H1 (cell line): ENCODE measurements around the gene SYTL2. TPM values are rescaled to one million over a fixed set of nuclear protein-coding genes. Genes with fewer than 3 reads are reported as not detected.

Source experiments
- CTCF ChIA-PET: fragments of 300-600 bp; sonication (Branson Sonifier 250); formaldehyde crosslinking; loops from one replicate; lab custom pipeline; 2021; ENCODE audit not compliant: partially characterized antibody; lab: Charles Lee
- POLR2A ChIA-PET: fragments of 300-600 bp; sonication (Branson Sonifier 250); formaldehyde crosslinking; loops from one replicate; lab custom pipeline; 2021; ENCODE audit warnings: inconsistent platforms; ENCODE audit not compliant: partially characterized antibody; lab: Charles Lee
- DNase-seq, 2 experiments: peaks; one replicate each; pipeline versions ENCODE4 v3.0.0 to v3.0.0-alpha.2; 2010 to 2022; ENCODE audit warnings: low spot score in 2 of 2, low read depth in 1 of 2, mixed read lengths in 1 of 2
- FAIRE-seq: peaks from 2 replicates; lab custom pipeline; 2011; peaks lifted over from hg19 to GRCh38; lab: Jason Lieb, UNC
- H2AFZ ChIP-seq: 2 replicates; pipeline ENCODE4 v1.8.1; 2012; ENCODE audit warnings: low read length, inconsistent platforms
- H2AK5ac ChIP-seq: 2 replicates; pipeline ENCODE4 v1.6.1; 2013; ENCODE audit warnings: low read depth, low read length
- H2BK120ac ChIP-seq: replicated peaks from 2 replicates; pipeline ENCODE3; 2013; ENCODE audit warnings: low read depth, low read length, inconsistent platforms
- H2BK12ac ChIP-seq: 2 replicates; pipeline ENCODE4 v1.6.1; 2013; ENCODE audit warnings: low read depth, low read length
- H2BK15ac ChIP-seq: 2 replicates; pipeline ENCODE4 v1.6.1; 2013; ENCODE audit warnings: low read length
- H2BK20ac ChIP-seq: 2 replicates; pipeline ENCODE4 v1.6.1; 2013; ENCODE audit warnings: low read length
- H2BK5ac ChIP-seq: 2 replicates; pipeline ENCODE4 v1.6.1; 2013; ENCODE audit warnings: low read depth, low read length
- H3K14ac ChIP-seq: 2 replicates; pipeline ENCODE4 v1.6.1; 2013; ENCODE audit warnings: inconsistent platforms; ENCODE audit not compliant: insufficient read length
- H3K18ac ChIP-seq: 2 replicates; pipeline ENCODE4 v1.6.1; 2013; ENCODE audit warnings: low read length; ENCODE audit errors: extremely low read depth
- H3K23ac ChIP-seq: 2 replicates; pipeline ENCODE4 v1.6.1; 2013; ENCODE audit warnings: inconsistent platforms; ENCODE audit not compliant: insufficient read length
- H3K23me2 ChIP-seq: 2 replicates; pipeline ENCODE4 v1.6.1; 2013; ENCODE audit warnings: low read depth, low read length
- H3K27ac ChIP-seq: 2 replicates; pipeline ENCODE4 v1.6.1; 2011; ENCODE audit warnings: low read depth, low read length, inconsistent platforms
- H3K27me3 ChIP-seq, 4 experiments: replicated peaks in 1 of 4; 1 replicate in 1 of 4; 2 replicates in 3 of 4; pipeline versions ENCODE4 v1.6.1 to v1.8.1; 2011 to 2013; ENCODE audit warnings: low read length in 3 of 4, mild to moderate bottlenecking in 3 of 4, inconsistent platforms in 2 of 4, mixed read lengths in 2 of 4, moderate library complexity in 1 of 4; ENCODE audit not compliant: control insufficient read depth in 3 of 4, insufficient read depth in 3 of 4; ENCODE audit errors: extremely low read depth in 1 of 4
- H3K36me3 ChIP-seq, 4 experiments: 2 replicates each; pipeline versions ENCODE4 v1.6.1 to v1.8.1; 2011 to 2013; ENCODE audit warnings: mild to moderate bottlenecking in 4 of 4, low read length in 3 of 4, moderate library complexity in 2 of 4, control low read depth in 1 of 4, inconsistent platforms in 1 of 4; ENCODE audit not compliant: insufficient read depth in 4 of 4, control insufficient read depth in 2 of 4
- H3K4ac ChIP-seq: replicated peaks from 2 replicates; pipeline ENCODE3; 2013; ENCODE audit warnings: low read length, low read depth, mixed read lengths, inconsistent platforms; ENCODE audit not compliant: insufficient read length
- H3K4me1 ChIP-seq, 4 experiments: replicated peaks in 1 of 4; 1 replicate in 1 of 4; 2 replicates in 3 of 4; pipeline versions ENCODE4 v1.6.1 to v1.8.1; 2011 to 2013; ENCODE audit warnings: low read length in 3 of 4, inconsistent platforms in 2 of 4, mixed read lengths in 1 of 4; ENCODE audit not compliant: insufficient read depth in 4 of 4, control insufficient read depth in 3 of 4
- H3K4me2 ChIP-seq, 2 experiments: 2 replicates each; pipeline versions ENCODE4 v1.6.1 to v1.8.1; 2011 to 2013; ENCODE audit warnings: low read depth in 2 of 2, low read length in 2 of 2, control low read depth in 1 of 2, inconsistent platforms in 1 of 2, mild to moderate bottlenecking in 1 of 2; ENCODE audit not compliant: insufficient read depth in 1 of 2
- H3K4me3 ChIP-seq, 4 experiments: fragments of 200-600, 300-600 bp in 1 of 4; sonication (generic), shearing (Covaris generic), sonication (Bioruptor Twin) in 1 of 4; 2 replicates each; pipeline versions ENCODE4 v1.5.1 to v1.8.1; 2011 to 2016; ENCODE audit warnings: low read length in 4 of 4, low read depth in 3 of 4, control low read depth in 2 of 4, inconsistent platforms in 2 of 4, mild to moderate bottlenecking in 2 of 4, mixed read lengths in 1 of 4, moderate library complexity in 1 of 4; ENCODE audit not compliant: insufficient read depth in 2 of 4; ENCODE audit errors: extremely low read depth in 1 of 4
- H3K56ac ChIP-seq: replicated peaks from 2 replicates; pipeline ENCODE3; 2013; ENCODE audit warnings: low read depth, mild to moderate bottlenecking, mixed read lengths, low read length, inconsistent platforms; ENCODE audit not compliant: insufficient read length
- H3K79me1 ChIP-seq: 2 replicates; pipeline ENCODE4 v1.6.1; 2013; ENCODE audit warnings: low read depth, low read length, control low read depth
- H3K79me2 ChIP-seq, 2 experiments: 2 replicates each; pipeline versions ENCODE4 v1.6.1 to v1.8.1; 2012 to 2013; ENCODE audit warnings: low read length in 2 of 2, mild to moderate bottlenecking in 2 of 2, inconsistent platforms in 1 of 2; ENCODE audit not compliant: insufficient read depth in 2 of 2, control insufficient read depth in 1 of 2
- H3K9ac ChIP-seq, 4 experiments: replicated peaks in 1 of 4; 1 replicate in 1 of 4; 2 replicates in 3 of 4; pipeline versions ENCODE4 v1.6.1 to v1.8.1; 2011 to 2013; ENCODE audit warnings: low read depth in 3 of 4, low read length in 3 of 4, control low read depth in 2 of 4, mild to moderate bottlenecking in 2 of 4, moderate library complexity in 2 of 4, inconsistent platforms in 1 of 4; ENCODE audit errors: extremely low read depth in 1 of 4
- H3K9me3 ChIP-seq, 2 experiments: 2 replicates each; pipeline versions ENCODE4 v1.6.1 to v1.8.1; 2012 to 2013; ENCODE audit warnings: mild to moderate bottlenecking in 2 of 2, moderate library complexity in 2 of 2, control low read depth in 1 of 2, inconsistent platforms in 1 of 2, low read depth in 1 of 2, low read length in 1 of 2, mixed read lengths in 1 of 2; ENCODE audit not compliant: insufficient read depth in 2 of 2
- H4K20me1 ChIP-seq, 2 experiments: replicated peaks in 1 of 2; 2 replicates each; pipeline versions ENCODE3 to v1.8.1; 2011 to 2013; ENCODE audit warnings: inconsistent platforms in 2 of 2, low read length in 2 of 2, mild to moderate bottlenecking in 1 of 2; ENCODE audit not compliant: insufficient read depth in 2 of 2, control insufficient read depth in 1 of 2
- H4K5ac ChIP-seq: 2 replicates; pipeline ENCODE4 v1.6.1; 2013; ENCODE audit warnings: low read length, low read depth, mixed read lengths, inconsistent platforms; ENCODE audit not compliant: insufficient read length
- H4K8ac ChIP-seq: 2 replicates; pipeline ENCODE4 v1.8.0; 2013; ENCODE audit warnings: mild to moderate bottlenecking, moderate library complexity, low read length, inconsistent platforms; ENCODE audit not compliant: insufficient read depth; ENCODE audit errors: extremely low read depth
- H4K91ac ChIP-seq: replicated peaks from 2 replicates; pipeline ENCODE3; 2013; ENCODE audit warnings: low read length, mixed read lengths, inconsistent platforms; ENCODE audit not compliant: insufficient read length
- CTBP2 ChIP-seq: IDR thresholded peaks from 2 replicates; pipeline ENCODE4 v1.7.0; 2011; ENCODE audit warnings: borderline replicate concordance, mild to moderate bottlenecking, moderate library complexity, mixed read lengths, low read length; ENCODE audit not compliant: insufficient read depth, insufficient read length
- E2F6 ChIP-seq: IDR thresholded peaks from 2 replicates; pipeline ENCODE4 v1.6.1; 2012; ENCODE audit warnings: inconsistent platforms
- GABPA ChIP-seq: IDR thresholded peaks from 2 replicates; pipeline ENCODE4 v1.6.1; 2011; ENCODE audit warnings: mild to moderate bottlenecking, low read length, moderate library complexity, borderline replicate concordance; ENCODE audit not compliant: insufficient read depth
- KDM5A ChIP-seq: fragments of 200-600 bp; IDR thresholded peaks from 2 replicates; pipeline ENCODE4 v1.7.1; 2012; ENCODE audit warnings: mild to moderate bottlenecking, low read length, inconsistent platforms, mixed read lengths
- RNF2 ChIP-seq: fragments of 200-900, 300-1000 bp; sonication (generic); IDR thresholded peaks from 2 replicates; pipeline ENCODE4 v1.7.1; 2016; ENCODE audit warnings: borderline replicate concordance, low read depth, mild to moderate bottlenecking, antibody characterized with exemption, low read length; ENCODE audit not compliant: poor library complexity, severe bottlenecking; ENCODE audit errors: missing control alignments
- SIN3A ChIP-seq, 2 experiments: IDR thresholded peaks in 1 of 2; conservative IDR thresholded peaks in 1 of 2; 2 replicates each; pipeline ENCODE4 v1.6.1; 2011 to 2012; ENCODE audit warnings: low read length in 2 of 2, improper control_type of control experiment in 1 of 2, low read depth in 1 of 2, mild to moderate bottlenecking in 1 of 2
- TAF1 ChIP-seq: IDR thresholded peaks from 2 replicates; pipeline ENCODE4 v1.6.1; 2011; ENCODE audit warnings: mild to moderate bottlenecking, low read depth, low read length
- WGBS, 2 experiments: shearing (Covaris generic) in 1 of 2; methylation state at CpG; one replicate each; pipeline versions ENCODE4 v1.1.6 to v1.1.7; 2013 to 2015; ENCODE audit warnings: low lambda C conversion rate in 2 of 2, mixed read lengths in 2 of 2, inconsistent platforms in 1 of 2, low coverage in 1 of 2, missing lambda C conversion rate in 1 of 2; ENCODE audit not compliant: insufficient replicate concordance in 2 of 2, insufficient coverage in 1 of 2, insufficient read length in 1 of 2; ENCODE audit errors: extremely low coverage in 1 of 2, missing lambda C conversion rate in 1 of 2; 5-methylcytosine and 5-hydroxymethylcytosine counted together
- polyA plus RNA-seq, 7 experiments: library from polyadenylated mRNA; depleted of rRNA in 3 of 7; stranded (reverse) in 5 of 7; unstranded in 2 of 7; fragments of >200 nt in 5 of 7; fragments of 200-250 nt in 2 of 7; gene quantifications; 1 replicate in 5 of 7; 2 replicates in 1 of 7; 4 replicates in 1 of 7; pipeline versions ENCODE4 v1.2.1 to v1.2.3, GENCODE V29; 2011 to 2013; ENCODE audit warnings: missing spikeins in 2 of 7, mixed read lengths in 2 of 7
- total RNA-seq: library from RNA; stranded (reverse); fragmentation: NEBNext Ultra II Directional; extraction: Animal tissue kit (Norgen Biotek cat#: 25700); gene quantifications from 2 replicates; pipeline ENCODE4 v1.2.1, GENCODE V29; 2021
- TF ChIP-seq, protein P1 (sequence below): IDR thresholded peaks from 2 replicates; pipeline ENCODE4 v1.6.1; 2011; ENCODE audit warnings: low read length, improper control_type of control experiment

SYTL2 gene
- total and polyA plus RNA-seq, 2 of the 8 experiments (the other 6 are each of a cell fraction or from before 2014, with no cell fraction given): 1.3 to 9.1 TPM

GRCh38 chr11:85855341-85855656, 44.4 kb upstream of the SYTL2 start, which contains the start of gene CCDC83:
TSS of gene CCDC83 (plus strand) at chr11:85855383. CDS start at chr11:85865124, 9,741 bp downstream.
- FAIRE-seq (no peak), DNase-seq (no peak)
- Histone ChIP-seq H3K23ac (no peak within 1 kb of the TSS), H2BK15ac (peak within 1 kb of the TSS; percentile 97; the same call in 1 of the 2 replicates), H3K4ac (peak within 1 kb of the TSS; percentile 66), H3K9me3 (peaks cover 4 to 15% of the 10 kb centered on the region in 2 experiments; a peak in 3 of 4 replicates), H3K4me3 (peak within 1 kb of the TSS; percentile 49 to 74 (median 66)), H2BK12ac (peak within 1 kb of the TSS; percentile 69; the same call in 1 of the 2 replicates), H4K91ac (peak within 1 kb of the TSS; percentile 95), H2BK120ac (peak within 1 kb of the TSS; percentile 87), H4K8ac (peak within 1 kb of the TSS; percentile 99), H2BK20ac (peak within 1 kb of the TSS; percentile 95; the same call in 1 of the 2 replicates), H3K56ac (peak within 1 kb of the TSS; percentile 67), H3K27ac (peak within 1 kb of the TSS; percentile 88), H3K14ac (no peak within 1 kb of the TSS), H4K20me1 (no peaks in the 10 kb centered on the region), H3K18ac (peak within 1 kb of the TSS; percentile 99), H3K27me3 (no peaks in the 10 kb centered on the region), H3K4me1 (peaks cover 0 to 4% (median 3%) of the 10 kb centered on the region in 4 experiments; a peak in 4 of 7 replicates), H3K23me2 (peaks cover 5% of the 10 kb centered on the region; the same call in 1 of the 2 replicates), H2BK5ac (peak within 1 kb of the TSS; percentile 90), H2AK5ac (no peak within 1 kb of the TSS), H3K9ac (peak within 1 kb of the TSS; percentile 64 to 95 (median 89)), H3K4me2 (peak within 1 kb of the TSS; percentile 57 to 93), H3K79me1 (no peaks in the 10 kb centered on the region), H4K5ac (peak within 1 kb of the TSS; percentile 95), H3K79me2 (no peaks in the 10 kb centered on the region), H3K36me3 (peaks cover 0 to 13% (median 0%) of the 10 kb centered on the region in 4 experiments; a peak in 2 of 8 replicates), H2AFZ (peak within 1 kb of the TSS; percentile 97)
- WGBS, 2 experiments: 17% methylated on average over 13 of the region's 13 CpGs; no CpG with 5 or more reads in 1 of the 2 experiments
- ChIA-PET CTCF (interaction anchor here (0.6 to 1.9 kb wide), 54 partner anchors 8 to 602 kb away, joined by 3 to 11 read pairs (median 4); partner anchors contain the start of genes CREBZF, HIKESHI and TMEM126A), POLR2A (interaction anchor here (0.7 to 1.1 kb wide), 5 partner anchors 19 to 437 kb away, joined by 3 to 8 read pairs (median 3); no protein-coding TSS in a partner anchor)
- TF ChIP-seq, protein P1, sequence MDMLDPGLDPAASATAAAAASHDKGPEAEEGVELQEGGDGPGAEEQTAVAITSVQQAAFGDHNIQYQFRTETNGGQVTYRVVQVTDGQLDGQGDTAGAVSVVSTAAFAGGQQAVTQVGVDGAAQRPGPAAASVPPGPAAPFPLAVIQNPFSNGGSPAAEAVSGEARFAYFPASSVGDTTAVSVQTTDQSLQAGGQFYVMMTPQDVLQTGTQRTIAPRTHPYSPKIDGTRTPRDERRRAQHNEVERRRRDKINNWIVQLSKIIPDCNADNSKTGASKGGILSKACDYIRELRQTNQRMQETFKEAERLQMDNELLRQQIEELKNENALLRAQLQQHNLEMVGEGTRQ: no peak
- TF ChIP-seq E2F6: no peak
- no peak for TF ChIP-seq GABPA
- no peak for TF ChIP-seq TAF1
- TF ChIP-seq RNF2: no peak
- no peak for TF ChIP-seq SIN3A (conservative IDR thresholded peaks at IDR 0.05 in 1 of 2, IDR thresholded peaks at IDR 0.05 in 1 of 2; ENCODE audit: low read depth in 1 of 2, low read length in 2 of 2)
- TF ChIP-seq CTBP2: no peak
- TF ChIP-seq KDM5A: no peak
